Activated CD8-positive, alpha-beta memory T cell treated with anti-CD3 and anti-CD28 coated beads, Interleukin-2, amount 10 ng/mL, durations not matched to agents 7 days and 5 days (primary cell): ENCODE data around the gene NUP54. TPM values are rescaled to one million over a fixed set of nuclear protein-coding genes. Genes with fewer than 3 reads are reported as not detected.

ENCODE experiments used
- ATAC-seq: fragments of 150-1000 bp; cut with Tn5 transposase; one replicate; pipeline ENCODE4 v1.10.0; 2021; ENCODE audit warnings: moderate library complexity
- CTCF ChIA-PET: fragments of 350-600 bp; sonication (Branson Sonifier 250); formaldehyde crosslinking; loops from one replicate; lab custom pipeline; 2021; ENCODE audit warnings: antibody characterized with exemption; lab: Charles Lee
- DNase-seq: peaks from one replicate; pipeline ENCODE4 v3.0.0-alpha.2; 2020
- H3K27ac Mint-ChIP-seq: one replicate; pipeline ENCODE4 v1.8.0; 2021; ENCODE audit warnings: mild to moderate bottlenecking, mixed read lengths
- H3K27me3 Mint-ChIP-seq: one replicate; pipeline ENCODE4 v1.8.0; 2021; ENCODE audit warnings: mixed read lengths
- H3K36me3 Mint-ChIP-seq: one replicate; pipeline ENCODE4 v1.8.0; 2021; ENCODE audit warnings: mild to moderate bottlenecking, mixed read lengths
- H3K4me1 Mint-ChIP-seq: one replicate; pipeline ENCODE4 v1.8.0; 2021; ENCODE audit warnings: mixed read lengths
- H3K4me3 Mint-ChIP-seq: one replicate; pipeline ENCODE4 v1.8.0; 2021; ENCODE audit warnings: mild to moderate bottlenecking, moderate library complexity, mixed read lengths
- H3K9me3 Mint-ChIP-seq: one replicate; pipeline ENCODE4 v1.8.0; 2022; ENCODE audit warnings: low read depth, mixed read lengths
- total RNA-seq, 2 experiments: library from RNA; stranded (reverse); gene quantifications; one replicate each; pipeline ENCODE4 v1.2.3, GENCODE V29; 2021

NUP54 gene
- total RNA-seq, 2 experiments from 2014 or later, result 46.8 to 57.5 TPM

DNA sequence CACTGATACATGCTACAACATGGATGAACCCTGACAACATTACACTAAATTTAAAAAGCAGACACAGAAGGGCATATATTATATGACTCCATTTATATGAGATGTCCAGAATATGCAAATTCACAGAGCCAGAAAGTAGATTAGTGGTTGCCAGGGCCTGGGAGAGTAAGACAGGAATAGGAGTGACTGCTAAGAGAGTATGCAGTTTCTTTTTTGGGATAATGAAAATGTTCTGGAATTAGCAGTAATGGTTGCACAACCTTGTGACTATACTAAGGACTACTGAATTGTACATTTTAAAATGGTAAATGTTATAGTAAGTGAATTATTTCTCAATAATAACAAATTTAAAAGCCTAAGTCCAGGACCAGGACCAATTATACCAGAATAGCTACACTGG is 29.5 kb upstream of the NUP54 start:
- no peaks in the 10 kb centered on the region for H3K27me3 Mint-ChIP-seq
- H3K27ac Mint-ChIP-seq, result no peak overlapping the region
- CTCF ChIA-PET, result interaction anchor here (0.9 to 5.8 kb wide), 3 partner anchors 8 to 199 kb away, joined by 3 to 119 read pairs (median 4); no protein-coding TSS in a partner anchor
- H3K36me3 Mint-ChIP-seq, result no peaks in the 10 kb centered on the region
- DNase-seq (no peak), ATAC-seq (no peak)
- no peaks in the 10 kb centered on the region for H3K9me3 Mint-ChIP-seq
- H3K4me1 Mint-ChIP-seq, result no peaks in the 10 kb centered on the region
- H3K4me3 Mint-ChIP-seq, result no peak overlapping the region

DNA sequence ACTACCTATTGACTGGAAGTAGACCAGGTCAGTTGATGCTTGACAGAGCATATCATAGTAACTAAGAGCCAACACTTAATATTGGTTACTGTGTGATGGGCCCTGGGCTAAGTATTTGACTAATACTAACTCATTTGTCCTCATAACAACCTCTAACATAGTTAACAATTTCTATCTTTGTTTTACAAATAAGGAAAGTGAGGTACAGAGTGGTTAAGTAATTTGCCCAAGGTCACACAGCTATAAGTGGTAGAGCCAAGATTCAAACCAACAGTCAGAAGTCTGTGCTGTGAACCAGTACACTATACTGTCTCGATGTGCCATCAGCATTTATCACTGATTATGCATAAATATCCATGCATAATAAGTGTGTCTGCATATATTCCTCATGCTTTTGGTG is 27.1 kb upstream of the NUP54 start:
- no peaks in the 10 kb centered on the region for H3K36me3 Mint-ChIP-seq
- no peak for ATAC-seq
- no peaks in the 10 kb centered on the region for H3K9me3 Mint-ChIP-seq
- H3K4me1 Mint-ChIP-seq, result no peaks in the 10 kb centered on the region
- no peak overlapping the region for H3K27ac Mint-ChIP-seq
- CTCF ChIA-PET, result interaction anchor here (1.0 kb wide), 1 partner anchor 27 kb away, joined by 3 read pairs; the partner anchor contains the start of gene NUP54
- no peak for DNase-seq
- H3K4me3 Mint-ChIP-seq, result no peak overlapping the region
- H3K27me3 Mint-ChIP-seq, result no peaks in the 10 kb centered on the region

DNA sequence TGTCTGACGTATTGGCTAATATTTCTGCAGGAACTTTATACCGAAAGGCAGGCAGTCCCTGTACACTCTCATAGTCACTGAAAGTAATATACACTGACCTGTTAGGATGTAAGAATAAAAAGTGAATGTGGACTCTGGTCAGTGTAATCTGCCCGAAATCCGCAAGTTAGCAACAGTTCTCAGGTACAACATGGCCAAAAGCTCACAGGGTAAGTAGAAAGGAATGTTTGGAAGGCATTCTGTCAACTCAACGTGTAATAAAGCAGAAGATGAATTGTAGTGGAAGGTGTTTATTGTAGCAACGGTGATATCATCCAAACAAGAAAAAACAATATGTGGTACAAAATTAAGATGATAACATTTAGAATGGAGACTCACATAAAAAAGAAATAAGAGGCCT is 26.0 kb upstream of the NUP54 start:
- Mint-ChIP-seq H3K27me3 (no peaks in the 10 kb centered on the region), H3K4me1 (no peaks in the 10 kb centered on the region), H3K4me3 (no peak overlapping the region), H3K9me3 (no peaks in the 10 kb centered on the region), H3K27ac (no peak overlapping the region), H3K36me3 (no peaks in the 10 kb centered on the region)
- no peak for ATAC-seq
- CTCF ChIA-PET, result no interaction called here
- DNase-seq, result no peak

DNA sequence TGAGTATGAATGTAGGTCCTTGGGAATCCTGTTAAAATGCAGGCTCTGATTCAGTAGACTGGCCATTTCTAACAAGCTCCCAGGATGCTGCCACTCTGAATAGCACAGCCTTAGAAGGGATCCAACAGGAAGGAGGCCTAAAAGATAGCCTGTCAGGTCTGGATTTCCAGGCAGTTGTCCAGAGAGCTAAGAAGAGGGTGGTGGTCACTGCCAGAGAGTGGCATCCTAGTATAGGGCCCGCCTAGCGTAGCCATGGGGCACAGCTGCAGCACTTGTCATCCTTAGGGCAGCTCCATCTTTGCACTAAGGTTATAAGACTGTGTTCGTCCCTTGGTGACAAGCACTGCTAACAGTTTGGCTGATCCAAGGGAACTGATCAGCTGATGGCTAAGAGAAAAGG is 20.5 kb upstream of the NUP54 start:
- ATAC-seq, result no peak
- H3K4me1 Mint-ChIP-seq, result no peaks in the 10 kb centered on the region
- no peaks in the 10 kb centered on the region for H3K9me3 Mint-ChIP-seq
- CTCF ChIA-PET, result interaction anchor here (1.4 to 3.2 kb wide), 2 partner anchors 9 to 12 kb away, joined by 3 to 14 read pairs; no protein-coding TSS in a partner anchor
- H3K27me3 Mint-ChIP-seq, result no peaks in the 10 kb centered on the region
- H3K27ac Mint-ChIP-seq, result no peak overlapping the region
- no peak for DNase-seq
- peaks cover 12% of the 10 kb centered on the region for H3K36me3 Mint-ChIP-seq
- no peak overlapping the region for H3K4me3 Mint-ChIP-seq

DNA sequence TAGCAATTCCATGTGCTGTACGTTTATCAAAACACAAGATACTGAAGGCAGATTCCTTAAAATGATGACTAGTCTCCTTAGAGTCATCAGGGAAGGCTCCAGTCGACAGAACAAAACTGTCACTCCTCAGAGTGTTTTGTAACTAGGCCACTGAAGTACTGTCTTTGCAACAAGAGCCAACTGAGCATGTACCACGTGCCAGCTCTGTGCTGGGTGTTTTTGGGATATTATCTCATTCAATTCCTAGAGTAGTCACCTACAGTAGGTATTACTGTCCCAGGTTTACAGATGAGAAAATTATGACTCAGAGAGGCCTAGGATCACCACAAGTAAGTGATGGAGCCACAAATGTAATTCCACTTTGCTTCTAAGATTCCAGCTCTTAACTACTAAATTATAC is 18.3 kb upstream of the NUP54 start:
- CTCF ChIA-PET, result no interaction called here
- Mint-ChIP-seq H3K9me3 (no peaks in the 10 kb centered on the region), H3K36me3 (peaks cover 17% of the 10 kb centered on the region), H3K4me3 (no peak overlapping the region), H3K4me1 (no peaks in the 10 kb centered on the region), H3K27me3 (no peaks in the 10 kb centered on the region), H3K27ac (no peak overlapping the region)
- ATAC-seq (no peak), DNase-seq (no peak)

DNA sequence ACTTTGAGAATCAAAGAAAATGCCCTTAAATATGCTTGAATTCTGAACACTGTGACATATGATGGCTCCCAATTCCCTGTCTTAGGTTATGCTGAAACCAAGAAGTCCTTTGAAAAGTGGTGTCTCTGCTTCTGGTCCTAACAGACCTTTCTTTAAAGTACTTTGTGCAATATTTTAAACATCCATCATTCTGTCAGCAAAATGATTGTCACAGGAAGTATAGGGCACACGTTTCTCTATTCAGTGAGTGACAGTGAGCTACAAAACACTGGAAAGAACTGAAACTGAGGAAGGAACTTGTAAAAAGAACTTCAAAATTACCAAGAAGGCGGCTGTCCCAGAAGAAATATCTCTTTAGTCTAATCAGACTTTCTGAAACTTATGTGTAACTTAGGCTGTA is 12.2 kb upstream of the NUP54 start:
- Mint-ChIP-seq H3K4me3 (no peak overlapping the region), H3K4me1 (no peaks in the 10 kb centered on the region), H3K9me3 (no peaks in the 10 kb centered on the region), H3K27me3 (no peaks in the 10 kb centered on the region), H3K27ac (no peak overlapping the region), H3K36me3 (peaks cover 8% of the 10 kb centered on the region)
- ATAC-seq (no peak), DNase-seq (no peak)
- CTCF ChIA-PET, result interaction anchor here (1.0 to 1.3 kb wide), 2 partner anchors 18 to 19 kb away, joined by 3 to 4 read pairs; no protein-coding TSS in a partner anchor

DNA sequence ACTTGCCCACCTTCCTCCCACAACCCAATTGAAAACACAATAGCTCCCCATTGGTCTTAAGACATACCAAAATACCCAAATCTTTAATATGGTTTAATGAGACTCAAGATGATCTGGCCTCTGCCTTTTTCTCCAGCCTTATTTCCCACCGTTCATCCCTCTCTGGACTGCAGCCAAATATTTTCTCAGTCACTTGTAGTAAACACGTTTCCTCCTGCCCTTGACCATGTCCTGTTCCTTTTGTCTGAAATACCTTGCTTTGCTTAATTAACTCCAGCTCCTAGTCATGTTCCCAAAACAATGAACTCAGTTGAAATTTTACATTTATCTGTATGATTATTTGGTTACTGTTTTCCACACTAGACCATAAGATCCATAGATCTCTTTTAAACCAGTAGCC is 8.4 kb upstream of the NUP54 start:
- DNase-seq, result no peak
- H3K4me3 Mint-ChIP-seq, result no peak overlapping the region
- no peaks in the 10 kb centered on the region for H3K9me3 Mint-ChIP-seq
- CTCF ChIA-PET, result interaction anchor here (2.2 kb wide), 1 partner anchor 23 kb away, joined by 6 read pairs; no protein-coding TSS in a partner anchor
- no peak overlapping the region for H3K27ac Mint-ChIP-seq
- no peak for ATAC-seq
- peaks cover 4% of the 10 kb centered on the region for H3K36me3 Mint-ChIP-seq
- no peaks in the 10 kb centered on the region for H3K27me3 Mint-ChIP-seq
- H3K4me1 Mint-ChIP-seq, result no peaks in the 10 kb centered on the region

DNA sequence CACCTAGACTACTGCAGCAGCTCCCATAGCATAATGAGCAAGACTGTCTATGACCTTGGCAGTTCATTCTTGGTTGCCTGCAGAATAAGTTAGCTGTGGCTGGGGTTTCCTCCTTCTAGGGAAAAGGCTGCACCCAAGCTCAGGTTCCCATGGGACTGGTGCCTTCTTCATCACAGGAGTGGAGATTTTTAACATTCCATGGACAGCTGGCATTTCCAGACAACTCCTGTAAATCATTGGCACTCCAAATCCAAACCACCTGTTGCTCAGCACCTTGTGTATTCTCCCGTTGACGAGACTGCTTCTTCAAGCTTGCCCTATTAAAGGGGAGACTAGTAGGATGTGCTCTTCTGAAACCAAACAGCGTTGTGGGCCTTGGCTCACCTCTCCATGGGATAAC is 7.8 kb upstream of the NUP54 start:
- Mint-ChIP-seq H3K4me1 (no peaks in the 10 kb centered on the region), H3K4me3 (no peak overlapping the region), H3K27me3 (no peaks in the 10 kb centered on the region), H3K27ac (no peak overlapping the region), H3K36me3 (peaks cover 4% of the 10 kb centered on the region), H3K9me3 (no peaks in the 10 kb centered on the region)
- ATAC-seq (no peak), DNase-seq (no peak)
- CTCF ChIA-PET, result interaction anchor here (2.2 kb wide), 1 partner anchor 24 kb away, joined by 6 read pairs; no protein-coding TSS in a partner anchor

DNA sequence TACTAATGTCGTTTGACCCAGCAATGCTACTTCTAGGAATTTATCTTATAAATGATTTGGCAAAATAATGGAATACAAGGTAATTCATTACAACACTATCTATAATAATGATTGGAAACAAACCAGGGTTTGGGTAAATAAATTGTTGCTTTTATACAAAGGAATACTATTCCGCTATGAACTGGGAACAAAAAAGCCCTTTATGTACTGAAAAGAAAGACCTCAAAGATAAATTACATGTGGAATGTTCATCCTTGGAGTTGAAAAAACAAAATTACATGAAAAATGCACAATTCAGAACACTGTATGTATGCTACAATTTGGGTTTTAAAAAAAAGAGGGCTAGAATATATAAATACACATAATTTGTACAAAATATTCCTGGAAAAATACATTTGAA is 5.2 kb upstream of the NUP54 start:
- H3K36me3 Mint-ChIP-seq, result peaks cover 4% of the 10 kb centered on the region
- CTCF ChIA-PET, result no interaction called here

DNA sequence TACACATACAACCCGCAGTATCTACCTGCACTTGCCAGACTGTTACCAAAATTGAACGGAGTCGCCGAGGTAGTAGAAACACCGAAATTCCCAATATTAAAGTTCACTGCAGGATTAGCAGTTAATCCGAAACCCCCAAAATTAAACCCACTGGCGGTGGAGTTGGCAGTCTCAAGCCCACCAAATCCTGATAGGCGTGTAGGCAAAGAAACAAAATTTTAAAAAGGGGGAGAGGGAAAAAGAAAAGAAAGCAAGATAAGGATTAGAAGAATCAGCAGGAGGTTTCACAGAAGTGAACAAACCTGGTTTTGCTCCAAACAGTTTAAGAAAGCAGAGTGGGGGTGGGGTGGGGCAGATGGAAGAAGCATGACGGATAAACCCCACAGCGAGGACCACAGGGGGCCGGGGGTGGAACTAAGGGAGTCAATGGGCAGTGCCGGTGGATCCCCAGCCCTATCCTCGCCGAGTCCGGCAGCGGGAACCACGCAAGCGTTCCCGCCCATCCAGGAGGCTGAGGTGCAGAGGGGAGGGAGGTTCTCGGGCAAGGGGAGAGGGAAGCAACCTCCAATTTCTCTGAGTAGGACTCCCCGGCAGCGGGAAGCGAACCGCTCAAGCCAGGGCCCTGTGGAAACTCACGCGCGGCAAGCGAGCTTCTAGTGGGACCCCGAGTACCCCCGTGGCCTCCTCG is 599 bp downstream of the NUP54 start:
- peaks cover 11% of the 10 kb centered on the region for H3K36me3 Mint-ChIP-seq
- DNase-seq (peak; percentile 73), ATAC-seq (peak; percentile 56)
- CTCF ChIA-PET, result interaction anchor here (0.5 to 1.3 kb wide), 8 partner anchors 11 to 231 kb away, joined by 3 to 4 read pairs (median 3); partner anchors contain the start of gene STBD1
- H3K9me3 Mint-ChIP-seq, result no peaks in the 10 kb centered on the region
- peaks cover 30% of the 10 kb centered on the region for H3K4me1 Mint-ChIP-seq
- H3K27ac Mint-ChIP-seq, result peak overlapping the region; percentile 93
- H3K4me3 Mint-ChIP-seq, result peak overlapping the region; percentile 97
- H3K27me3 Mint-ChIP-seq, result no peaks in the 10 kb centered on the region

More for the DNA sequence above, 5.2 kb upstream of the NUP54 start:
- Mint-ChIP-seq H3K27me3 (no peaks in the 10 kb centered on the region), H3K4me3 (no peak overlapping the region), H3K4me1 (peaks cover 11% of the 10 kb centered on the region), H3K27ac (no peak overlapping the region), H3K9me3 (no peaks in the 10 kb centered on the region)
- DNase-seq (no peak), ATAC-seq (no peak)

DNA sequence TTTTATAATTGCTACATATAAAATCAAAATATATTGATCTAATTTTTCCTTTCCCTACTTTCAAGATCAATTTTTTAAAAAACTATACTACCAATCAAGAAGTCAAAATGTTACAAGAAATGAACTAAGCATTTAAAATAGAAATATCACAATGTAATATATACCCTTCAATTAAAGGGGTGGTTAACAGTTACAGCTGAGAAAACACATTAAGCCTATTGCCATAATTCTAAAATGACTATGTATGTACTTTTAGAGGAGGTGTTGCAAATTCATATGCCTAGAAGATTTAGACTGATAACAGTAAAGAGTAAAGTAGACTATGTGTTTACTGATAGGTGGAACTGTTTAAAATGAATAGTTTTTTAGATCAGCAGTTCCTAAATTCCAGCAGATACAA is 3.7 kb downstream of the NUP54 start:
- no peaks in the 10 kb centered on the region for H3K9me3 Mint-ChIP-seq
- peaks cover 30% of the 10 kb centered on the region for H3K4me1 Mint-ChIP-seq
- H3K4me3 Mint-ChIP-seq, result no peak overlapping the region
- DNase-seq (no peak), ATAC-seq (no peak)
- peaks cover 31% of the 10 kb centered on the region for H3K36me3 Mint-ChIP-seq
- CTCF ChIA-PET, result no interaction called here
- no peaks in the 10 kb centered on the region for H3K27me3 Mint-ChIP-seq
- no peak overlapping the region for H3K27ac Mint-ChIP-seq

DNA sequence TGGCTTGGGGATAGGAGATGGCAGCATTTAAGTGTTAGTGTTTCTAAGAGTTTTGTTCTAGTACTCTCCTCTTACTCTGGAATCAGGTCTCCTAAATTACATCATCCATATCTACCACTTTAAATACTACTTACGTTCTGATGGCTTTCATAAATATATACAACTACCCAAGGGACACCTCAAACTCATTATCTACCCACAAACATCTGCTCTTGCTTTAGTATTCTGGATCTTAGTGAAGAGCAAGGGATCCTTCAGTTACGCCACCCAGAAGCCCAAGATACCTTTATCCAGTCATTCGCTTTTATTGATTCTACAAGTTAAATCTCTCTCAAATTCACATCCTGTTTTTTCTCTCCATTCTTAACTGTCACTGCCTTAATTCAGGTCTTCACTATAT is 7.0 kb downstream of the NUP54 start:
- H3K9me3 Mint-ChIP-seq, result no peaks in the 10 kb centered on the region
- no peak overlapping the region for H3K4me3 Mint-ChIP-seq
- DNase-seq, result no peak
- CTCF ChIA-PET, result interaction anchor here (2.2 kb wide), 1 partner anchor 145 kb away, joined by 5 read pairs; no protein-coding TSS in a partner anchor
- no peaks in the 10 kb centered on the region for H3K27me3 Mint-ChIP-seq
- H3K36me3 Mint-ChIP-seq, result peaks cover 49% of the 10 kb centered on the region
- no peak overlapping the region for H3K27ac Mint-ChIP-seq
- ATAC-seq, result no peak
- H3K4me1 Mint-ChIP-seq, result peaks cover 12% of the 10 kb centered on the region

DNA sequence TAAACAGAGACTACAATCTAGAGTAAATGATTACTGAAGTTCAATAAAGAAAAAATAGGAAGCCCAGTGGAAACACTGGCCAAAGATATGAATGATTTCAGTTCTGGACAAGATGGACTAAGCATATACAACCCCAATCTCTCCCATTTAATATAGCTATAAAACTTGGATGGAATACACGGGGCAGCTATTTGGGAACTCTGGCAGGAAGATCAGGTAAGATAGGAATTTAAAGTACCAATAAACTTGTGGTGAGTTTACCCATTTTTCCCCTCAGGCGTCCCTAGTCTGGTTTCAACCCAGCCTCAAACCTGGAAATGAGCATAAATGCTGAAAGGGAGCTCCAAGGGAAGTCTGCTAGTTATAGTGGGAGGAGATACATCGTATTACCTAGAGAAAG is 20.4 kb downstream of the NUP54 start:
- Mint-ChIP-seq H3K4me3 (no peak overlapping the region), H3K4me1 (no peaks in the 10 kb centered on the region), H3K9me3 (no peaks in the 10 kb centered on the region), H3K27ac (no peak overlapping the region), H3K36me3 (peaks cover 54% of the 10 kb centered on the region), H3K27me3 (no peaks in the 10 kb centered on the region)
- CTCF ChIA-PET, result no interaction called here
- DNase-seq (no peak), ATAC-seq (no peak)

DNA sequence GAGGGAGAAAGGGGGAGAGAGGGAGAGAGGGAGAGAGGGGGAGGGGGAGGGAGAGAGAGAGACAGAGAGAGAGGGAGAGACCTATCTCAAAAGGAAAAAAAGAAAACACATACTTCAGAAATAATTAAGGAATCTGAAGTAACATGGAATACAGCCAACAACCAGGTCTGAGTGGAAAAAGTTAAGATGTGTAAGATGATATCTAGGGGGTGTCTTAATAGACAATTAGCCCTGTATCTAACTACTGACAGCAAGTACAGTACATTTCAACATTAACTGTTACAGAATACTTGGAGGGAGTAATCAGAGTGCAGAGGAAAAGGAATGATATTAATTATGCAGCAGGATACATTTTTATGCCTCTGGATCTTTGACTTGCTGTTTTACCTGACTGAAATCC is 22.4 kb downstream of the NUP54 start:
- Mint-ChIP-seq H3K27ac (no peak overlapping the region), H3K4me3 (no peak overlapping the region), H3K36me3 (peaks cover 62% of the 10 kb centered on the region), H3K4me1 (no peaks in the 10 kb centered on the region), H3K9me3 (no peaks in the 10 kb centered on the region), H3K27me3 (no peaks in the 10 kb centered on the region)
- CTCF ChIA-PET, result interaction anchor here (1.2 kb wide), 1 partner anchor 130 kb away, joined by 3 read pairs; no protein-coding TSS in a partner anchor
- DNase-seq (no peak), ATAC-seq (no peak)
